Activated B cell treated with CpG ODN at 0.5 μM for 24 hours (primary cell): ENCODE measurements around the gene GINS2. TPM values are rescaled to one million over a fixed set of nuclear protein-coding genes. Genes with fewer than 3 reads are reported as not detected.

Experiments used
- ATAC-seq: fragments of 200-7000 bp; cut with Tn5 transposase; one replicate; pipeline ENCODE4 v1.10.0; 2021; ENCODE audit warnings: low read depth, mild to moderate bottlenecking, moderate library complexity
- CTCF ChIA-PET: fragments of 350-600 bp; sonication (Branson Sonifier 250); formaldehyde crosslinking; loops from one replicate; lab custom pipeline; 2021; ENCODE audit warnings: antibody characterized with exemption; lab: Charles Lee
- POLR2A ChIA-PET: fragments of 350-600 bp; sonication (Branson Sonifier 250); formaldehyde crosslinking; loops from one replicate; lab custom pipeline; 2021; ENCODE audit warnings: antibody characterized with exemption; lab: Charles Lee
- DNase-seq: peaks from one replicate; pipeline ENCODE4 v3.0.0; 2022
- H3K27ac Mint-ChIP-seq: one replicate; pipeline ENCODE4 v1.8.0; 2020; ENCODE audit warnings: mixed read lengths
- H3K27me3 Mint-ChIP-seq: one replicate; pipeline ENCODE4 v1.8.0; 2021; ENCODE audit warnings: mixed read lengths
- H3K36me3 Mint-ChIP-seq: one replicate; pipeline ENCODE4 v1.8.0; 2021; ENCODE audit warnings: low read depth, mixed read lengths
- H3K4me1 Mint-ChIP-seq: one replicate; pipeline ENCODE4 v1.8.0; 2021; ENCODE audit warnings: mixed read lengths
- H3K4me3 Mint-ChIP-seq: one replicate; pipeline ENCODE4 v1.8.0; 2020; ENCODE audit warnings: mild to moderate bottlenecking, mixed read lengths
- H3K9me3 Mint-ChIP-seq: one replicate; pipeline ENCODE4 v1.8.0; 2020; ENCODE audit warnings: mixed read lengths
- intact Hi-C: fragments of 100-400 bp; cut with micrococcal nuclease; formaldehyde crosslinking; loops from one replicate; pipeline ENCODE4 v1.15.1; 2024
- total RNA-seq: library from RNA; stranded (reverse); gene quantifications from 2 replicates; pipeline ENCODE4 v1.2.3, GENCODE V29; 2022
- TF ChIP-seq, protein P1 (sequence below): fragments of 200-600 bp; IDR thresholded peaks from one replicate; pipeline ENCODE4 v1.8.0; 2022; ENCODE audit warnings: antibody characterized with exemption, mild to moderate bottlenecking

GINS2 gene
- total RNA-seq, 1 donor from 2014 or later: 6.0 TPM

DNA sequence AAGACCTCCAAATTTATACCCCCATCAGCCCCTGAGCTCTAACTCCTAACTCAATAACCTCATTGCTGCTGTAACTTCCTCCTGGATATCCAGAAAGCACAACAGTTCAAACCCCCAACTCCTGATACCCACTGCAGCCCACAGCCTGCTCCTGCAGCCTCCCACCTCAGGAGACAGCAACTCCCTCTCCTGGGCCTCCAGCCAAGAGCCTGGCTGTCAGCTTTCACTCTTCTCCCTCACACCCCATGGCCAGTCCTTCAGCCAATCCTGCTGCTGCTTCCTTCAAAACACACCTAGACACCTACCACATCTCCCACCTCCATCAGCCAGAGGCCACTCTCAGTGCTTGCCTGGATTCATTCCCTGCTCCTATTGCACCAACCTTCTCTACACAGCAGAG is 5.4 kb downstream of the GINS2 start:
- intact Hi-C loops: no loop called here
- DNase-seq (no peak), ATAC-seq (no peak)
- ChIA-PET POLR2A (interaction anchor here (0.6 to 0.9 kb wide), 3 partner anchors 74 to 405 kb away, joined by 3 to 6 read pairs (median 5); no protein-coding TSS in a partner anchor), CTCF (interaction anchor here (1.6 to 1.7 kb wide), 2 partner anchors 36 to 76 kb away, joined by 3 to 4 read pairs; no protein-coding TSS in a partner anchor)
- Mint-ChIP-seq H3K27ac (no peak overlapping the region), H3K4me3 (no peak overlapping the region), H3K4me1 (peaks cover 36% of the 10 kb centered on the region), H3K27me3 (no peaks in the 10 kb centered on the region), H3K36me3 (no peaks in the 10 kb centered on the region), H3K9me3 (no peaks in the 10 kb centered on the region)
- TF ChIP-seq, protein P1, sequence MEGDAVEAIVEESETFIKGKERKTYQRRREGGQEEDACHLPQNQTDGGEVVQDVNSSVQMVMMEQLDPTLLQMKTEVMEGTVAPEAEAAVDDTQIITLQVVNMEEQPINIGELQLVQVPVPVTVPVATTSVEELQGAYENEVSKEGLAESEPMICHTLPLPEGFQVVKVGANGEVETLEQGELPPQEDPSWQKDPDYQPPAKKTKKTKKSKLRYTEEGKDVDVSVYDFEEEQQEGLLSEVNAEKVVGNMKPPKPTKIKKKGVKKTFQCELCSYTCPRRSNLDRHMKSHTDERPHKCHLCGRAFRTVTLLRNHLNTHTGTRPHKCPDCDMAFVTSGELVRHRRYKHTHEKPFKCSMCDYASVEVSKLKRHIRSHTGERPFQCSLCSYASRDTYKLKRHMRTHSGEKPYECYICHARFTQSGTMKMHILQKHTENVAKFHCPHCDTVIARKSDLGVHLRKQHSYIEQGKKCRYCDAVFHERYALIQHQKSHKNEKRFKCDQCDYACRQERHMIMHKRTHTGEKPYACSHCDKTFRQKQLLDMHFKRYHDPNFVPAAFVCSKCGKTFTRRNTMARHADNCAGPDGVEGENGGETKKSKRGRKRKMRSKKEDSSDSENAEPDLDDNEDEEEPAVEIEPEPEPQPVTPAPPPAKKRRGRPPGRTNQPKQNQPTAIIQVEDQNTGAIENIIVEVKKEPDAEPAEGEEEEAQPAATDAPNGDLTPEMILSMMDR: no peak

DNA sequence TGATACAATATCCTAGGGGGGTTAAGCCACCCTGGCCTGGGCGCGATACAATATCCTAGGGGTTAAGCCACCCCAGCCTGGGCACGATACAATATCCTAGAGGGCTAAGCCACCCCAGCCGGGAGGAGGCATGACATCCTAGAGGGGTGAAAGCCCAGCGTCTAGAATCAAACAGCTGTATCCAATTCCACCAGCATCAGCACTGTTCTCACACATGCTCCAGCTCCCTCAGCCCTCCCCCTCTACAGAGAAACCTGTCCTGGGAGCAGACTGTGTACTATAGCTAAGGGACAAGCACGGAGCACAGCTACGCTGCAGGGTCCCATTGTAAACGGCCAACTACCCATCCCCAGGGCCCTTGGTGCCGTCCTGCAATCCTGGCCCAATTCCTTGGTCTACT is 6.2 kb downstream of the GINS2 start:
- intact Hi-C loops: no loop called here
- H3K4me1 Mint-ChIP-seq: peaks cover 34% of the 10 kb centered on the region
- H3K36me3 Mint-ChIP-seq: no peaks in the 10 kb centered on the region
- DNase-seq (no peak), ATAC-seq (no peak)
- H3K9me3 Mint-ChIP-seq: no peaks in the 10 kb centered on the region
- CTCF ChIA-PET: interaction anchor here (1.6 to 1.7 kb wide), 2 partner anchors 36 to 77 kb away, joined by 3 to 4 read pairs; no protein-coding TSS in a partner anchor
- TF ChIP-seq, protein P1: no peak
- no peaks in the 10 kb centered on the region for H3K27me3 Mint-ChIP-seq
- POLR2A ChIA-PET: interaction anchor here (0.6 kb wide), 3 partner anchors 55 to 128 kb away, joined by 3 to 7 read pairs (median 6); no protein-coding TSS in a partner anchor
- H3K4me3 Mint-ChIP-seq: no peak overlapping the region
- H3K27ac Mint-ChIP-seq: no peak overlapping the region

DNA sequence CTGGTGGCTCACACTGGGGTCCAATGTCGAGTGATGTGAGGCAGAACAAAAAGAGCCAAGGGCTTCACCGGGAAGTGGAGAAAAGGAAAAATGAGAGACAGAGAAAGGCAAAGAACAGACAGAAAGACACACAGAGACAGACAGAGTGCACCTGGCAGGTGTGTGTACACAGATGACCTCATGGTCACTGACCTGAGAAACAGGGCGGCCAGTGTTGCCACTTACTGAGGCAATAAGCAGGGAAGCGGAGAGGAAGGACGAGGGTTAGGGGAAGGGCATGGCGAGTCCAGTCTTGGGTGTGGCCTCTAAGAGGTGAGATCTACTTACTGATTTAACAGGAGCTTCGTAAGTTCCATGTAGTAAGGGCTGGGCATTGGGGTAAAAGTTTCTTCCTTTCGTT is 7.5 kb downstream of the GINS2 start:
- peaks cover 26% of the 10 kb centered on the region for H3K4me1 Mint-ChIP-seq
- H3K27me3 Mint-ChIP-seq: no peaks in the 10 kb centered on the region
- no peaks in the 10 kb centered on the region for H3K9me3 Mint-ChIP-seq
- H3K4me3 Mint-ChIP-seq: no peak overlapping the region
- intact Hi-C loops: no loop called here
- TF ChIP-seq, protein P1: no peak
- H3K27ac Mint-ChIP-seq: no peak overlapping the region
- POLR2A ChIA-PET: interaction anchor here (1.2 kb wide), 1 partner anchor 71 kb away, joined by 3 read pairs; no protein-coding TSS in a partner anchor
- DNase-seq (no peak), ATAC-seq (no peak)
- peaks cover 1% of the 10 kb centered on the region for H3K36me3 Mint-ChIP-seq
- CTCF ChIA-PET: no interaction called here

DNA sequence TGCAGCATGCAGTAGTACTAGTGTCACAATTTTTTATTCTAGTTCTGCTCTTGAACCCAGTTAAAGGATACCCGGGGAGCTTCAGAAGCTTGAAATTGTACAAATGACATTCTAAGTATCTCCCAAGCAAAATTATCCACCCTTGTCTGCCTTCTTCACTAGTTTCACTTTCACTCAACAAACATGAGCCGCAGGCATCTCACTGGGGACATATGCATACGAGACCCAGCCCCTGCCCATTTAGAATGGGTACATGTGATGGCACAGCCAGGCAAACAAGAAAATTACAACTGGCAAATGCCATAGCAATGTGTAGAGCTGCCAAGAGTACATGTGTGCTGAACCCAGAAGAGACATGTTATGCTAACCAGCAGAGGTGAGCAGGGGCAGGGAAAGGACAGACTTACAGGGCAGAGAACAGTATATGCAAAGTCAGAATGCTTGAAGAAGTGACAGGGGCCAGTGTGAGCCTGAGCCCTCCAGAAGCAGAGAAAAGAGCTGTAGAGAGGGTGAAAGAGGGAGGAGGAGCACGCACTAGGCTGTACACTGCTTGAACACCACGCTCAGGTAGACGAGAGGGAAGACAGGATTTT is 8.3 kb downstream of the GINS2 start:
- peak overlapping the region; percentile 47 for H3K4me3 Mint-ChIP-seq
- H3K9me3 Mint-ChIP-seq: no peaks in the 10 kb centered on the region
- DNase-seq (no peak), ATAC-seq (peak; percentile 90)
- ChIA-PET POLR2A (interaction anchor here (1.0 to 1.6 kb wide), 3 partner anchors 10 to 120 kb away, joined by 3 read pairs; no protein-coding TSS in a partner anchor), CTCF (no interaction called here)
- TF ChIP-seq, protein P1: no peak
- H3K27ac Mint-ChIP-seq: peak overlapping the region; percentile 59
- peaks cover 18% of the 10 kb centered on the region for H3K4me1 Mint-ChIP-seq
- peaks cover 5% of the 10 kb centered on the region for H3K36me3 Mint-ChIP-seq
- intact Hi-C loops: loop anchor here (1.0 kb wide), 1 partner anchor 9 kb away; no protein-coding TSS in a partner anchor
- no peaks in the 10 kb centered on the region for H3K27me3 Mint-ChIP-seq

DNA sequence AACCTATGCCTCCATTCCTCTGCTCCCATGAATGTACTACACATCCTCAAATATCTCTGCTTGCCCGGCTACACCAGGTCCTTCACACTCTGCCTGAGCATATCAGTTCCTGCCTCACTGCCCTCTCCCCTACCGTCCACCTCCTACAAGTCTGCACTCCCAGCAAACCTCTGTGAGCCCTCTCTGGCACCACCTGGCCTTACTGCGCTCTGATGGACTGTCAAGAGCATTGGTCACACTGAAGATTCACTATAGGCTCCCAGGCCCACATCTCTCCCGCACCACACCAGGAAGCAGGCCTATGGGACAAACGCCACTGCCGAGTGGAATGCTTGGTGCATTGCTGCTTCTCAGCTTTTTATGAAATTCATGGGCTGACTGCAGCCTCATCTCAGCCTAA is 8.9 kb downstream of the GINS2 start:
- TF ChIP-seq, protein P1: no peak
- DNase-seq: no peak
- H3K4me3 Mint-ChIP-seq: no peak overlapping the region
- no peak for ATAC-seq
- ChIA-PET CTCF (interaction anchor here (1.3 kb wide), 1 partner anchor 64 kb away, joined by 3 read pairs; no protein-coding TSS in a partner anchor), POLR2A (interaction anchor here (1.0 to 1.6 kb wide), 3 partner anchors 11 to 120 kb away, joined by 3 read pairs; no protein-coding TSS in a partner anchor)
- intact Hi-C loops: loop anchor here (1.0 kb wide), 1 partner anchor 9 kb away; no protein-coding TSS in a partner anchor
- H3K4me1 Mint-ChIP-seq: peaks cover 14% of the 10 kb centered on the region
- peaks cover 10% of the 10 kb centered on the region for H3K36me3 Mint-ChIP-seq
- H3K27ac Mint-ChIP-seq: peak overlapping the region; percentile 6
- no peaks in the 10 kb centered on the region for H3K9me3 Mint-ChIP-seq
- no peaks in the 10 kb centered on the region for H3K27me3 Mint-ChIP-seq
